Kidney epithelial cell (primary cell): ENCODE measurements around the gene SETD1B. TPM values are rescaled to one million over a fixed set of nuclear protein-coding genes. Genes with fewer than 3 reads are reported as not detected.

Experiments used
- DNase-seq: peaks from one replicate; pipeline ENCODE4 v3.0.0-alpha.2; 2010; ENCODE audit warnings: low read depth
- H3K27me3 ChIP-seq: 2 replicates; pipeline ENCODE4 v1.6.0; 2011; ENCODE audit warnings: low read length; ENCODE audit not compliant: control insufficient read depth, insufficient read depth
- H3K36me3 ChIP-seq: 2 replicates; pipeline ENCODE4 v1.5.1; 2011; ENCODE audit warnings: low read length; ENCODE audit not compliant: control insufficient read depth, insufficient read depth
- H3K4me3 ChIP-seq: 2 replicates; pipeline ENCODE4 v1.5.1; 2011; ENCODE audit warnings: low read depth, mild to moderate bottlenecking, control low read depth, low read length
- total RNA-seq: library from RNA; depleted of rRNA; stranded (reverse); fragments of >200 nt; gene quantifications from 2 replicates; pipeline ENCODE4 v1.2.3, GENCODE V29; 2015
- TF ChIP-seq, protein P1 (sequence below): IDR thresholded peaks from 2 replicates; pipeline ENCODE4 v1.5.1; 2011; ENCODE audit warnings: mild to moderate bottlenecking, moderate library complexity, low read length, control low read depth, inconsistent platforms; ENCODE audit not compliant: insufficient read depth, poor library complexity, severe bottlenecking

The SETD1B gene
- total RNA-seq, 1 donor from 2014 or later, result 8.1 TPM

DNA sequence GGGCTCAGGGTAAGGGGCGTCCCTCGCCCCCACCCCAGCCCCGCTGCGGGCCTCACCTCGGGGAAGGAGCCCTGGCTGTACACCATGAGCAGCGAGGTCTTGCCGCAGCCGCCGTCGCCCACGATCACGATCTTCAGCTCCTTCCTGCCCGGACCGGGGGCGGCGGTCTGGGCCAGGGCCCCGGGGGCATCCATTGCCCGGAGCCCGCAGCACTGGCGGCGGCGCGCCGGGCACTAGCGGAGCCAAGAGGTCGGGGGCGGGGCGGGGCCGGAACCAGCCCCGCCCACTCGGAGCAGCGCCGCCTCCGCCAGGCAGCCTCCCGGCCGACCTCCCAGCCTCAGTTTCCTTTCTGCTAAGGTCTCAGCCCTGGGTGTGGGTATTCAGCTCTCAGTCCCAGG, 10.4 kb upstream of the SETD1B start, which contains the start of gene RHOF:
RHOF (minus strand) TSS at position 249 of the 398 bp plus-strand sequence; CDS start at position 194, 55 bp downstream.
- Histone ChIP-seq H3K27me3 (no peaks in the 10 kb centered on the region), H3K36me3 (peaks cover 1% of the 10 kb centered on the region), H3K4me3 (peak within 1 kb of the TSS; percentile 76)
- no peak for DNase-seq
- TF ChIP-seq, protein P1, sequence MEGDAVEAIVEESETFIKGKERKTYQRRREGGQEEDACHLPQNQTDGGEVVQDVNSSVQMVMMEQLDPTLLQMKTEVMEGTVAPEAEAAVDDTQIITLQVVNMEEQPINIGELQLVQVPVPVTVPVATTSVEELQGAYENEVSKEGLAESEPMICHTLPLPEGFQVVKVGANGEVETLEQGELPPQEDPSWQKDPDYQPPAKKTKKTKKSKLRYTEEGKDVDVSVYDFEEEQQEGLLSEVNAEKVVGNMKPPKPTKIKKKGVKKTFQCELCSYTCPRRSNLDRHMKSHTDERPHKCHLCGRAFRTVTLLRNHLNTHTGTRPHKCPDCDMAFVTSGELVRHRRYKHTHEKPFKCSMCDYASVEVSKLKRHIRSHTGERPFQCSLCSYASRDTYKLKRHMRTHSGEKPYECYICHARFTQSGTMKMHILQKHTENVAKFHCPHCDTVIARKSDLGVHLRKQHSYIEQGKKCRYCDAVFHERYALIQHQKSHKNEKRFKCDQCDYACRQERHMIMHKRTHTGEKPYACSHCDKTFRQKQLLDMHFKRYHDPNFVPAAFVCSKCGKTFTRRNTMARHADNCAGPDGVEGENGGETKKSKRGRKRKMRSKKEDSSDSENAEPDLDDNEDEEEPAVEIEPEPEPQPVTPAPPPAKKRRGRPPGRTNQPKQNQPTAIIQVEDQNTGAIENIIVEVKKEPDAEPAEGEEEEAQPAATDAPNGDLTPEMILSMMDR, result no peak

DNA sequence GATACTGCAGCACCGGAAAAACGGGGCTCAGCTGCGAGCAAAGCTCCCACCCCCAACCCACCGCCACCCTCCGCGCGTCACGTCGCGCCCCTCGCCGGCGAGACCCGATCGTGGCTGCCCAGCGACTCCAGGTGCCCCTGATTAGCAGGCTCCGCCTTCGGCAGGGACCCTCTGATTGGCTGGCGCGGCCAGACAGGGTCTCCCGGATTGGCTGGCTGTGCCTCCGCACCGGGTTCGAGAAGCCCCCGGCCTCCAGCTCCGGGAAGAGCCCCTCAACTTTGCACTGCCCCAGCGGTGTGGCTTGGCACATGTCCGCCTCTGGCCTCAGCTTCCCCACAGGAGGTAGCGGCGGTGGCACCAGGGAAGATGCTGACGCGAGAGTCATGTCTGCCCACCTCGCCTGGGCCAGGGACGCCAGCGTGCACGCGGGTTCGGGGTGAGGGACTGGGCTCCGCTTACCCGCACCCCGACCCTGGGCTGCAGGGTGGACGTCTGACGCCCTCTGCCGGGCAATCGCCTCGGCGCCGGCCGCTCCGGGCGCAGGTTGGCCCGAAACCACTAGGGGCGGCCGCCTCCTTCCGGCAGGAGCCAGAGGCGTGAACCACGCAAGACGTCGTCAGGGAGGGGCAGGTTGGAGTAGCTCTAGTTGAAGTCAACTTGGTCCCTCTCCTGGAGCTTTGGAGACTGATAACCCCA, 9.8 kb upstream of the SETD1B start:
- Histone ChIP-seq H3K27me3 (no peaks in the 10 kb centered on the region), H3K4me3 (peak overlapping the region; percentile 76), H3K36me3 (peaks cover 1% of the 10 kb centered on the region)
- TF ChIP-seq, protein P1, result peak; percentile 99
- DNase-seq, result no peak

DNA sequence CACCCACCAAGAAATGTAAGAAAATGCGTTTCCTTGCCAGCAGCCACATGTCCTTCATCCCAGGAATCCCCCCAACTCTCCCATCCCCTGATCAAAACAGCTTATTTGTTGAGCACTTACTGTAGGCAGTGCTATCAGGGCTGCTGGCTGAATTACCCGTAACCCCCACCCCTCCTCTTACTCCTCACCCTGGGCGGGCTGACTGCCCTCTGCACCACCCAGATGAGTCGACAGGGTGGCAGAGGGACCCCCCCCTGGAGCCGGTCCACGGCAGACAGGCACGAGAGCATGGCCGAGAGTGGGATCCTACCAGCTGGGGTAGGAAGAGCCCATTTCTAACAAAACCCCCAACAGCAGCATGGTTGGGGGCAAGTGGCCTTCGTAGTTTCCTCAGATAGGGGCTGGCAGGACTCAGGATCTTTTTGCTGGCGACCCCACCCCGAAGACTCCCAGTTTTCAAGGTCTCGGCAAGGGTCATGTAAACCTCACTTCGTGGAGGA, 9.2 kb upstream of the SETD1B start:
- Histone ChIP-seq H3K4me3 (no peak overlapping the region), H3K36me3 (peaks cover 1% of the 10 kb centered on the region), H3K27me3 (no peaks in the 10 kb centered on the region)
- no peak for DNase-seq
- TF ChIP-seq, protein P1, result no peak

DNA sequence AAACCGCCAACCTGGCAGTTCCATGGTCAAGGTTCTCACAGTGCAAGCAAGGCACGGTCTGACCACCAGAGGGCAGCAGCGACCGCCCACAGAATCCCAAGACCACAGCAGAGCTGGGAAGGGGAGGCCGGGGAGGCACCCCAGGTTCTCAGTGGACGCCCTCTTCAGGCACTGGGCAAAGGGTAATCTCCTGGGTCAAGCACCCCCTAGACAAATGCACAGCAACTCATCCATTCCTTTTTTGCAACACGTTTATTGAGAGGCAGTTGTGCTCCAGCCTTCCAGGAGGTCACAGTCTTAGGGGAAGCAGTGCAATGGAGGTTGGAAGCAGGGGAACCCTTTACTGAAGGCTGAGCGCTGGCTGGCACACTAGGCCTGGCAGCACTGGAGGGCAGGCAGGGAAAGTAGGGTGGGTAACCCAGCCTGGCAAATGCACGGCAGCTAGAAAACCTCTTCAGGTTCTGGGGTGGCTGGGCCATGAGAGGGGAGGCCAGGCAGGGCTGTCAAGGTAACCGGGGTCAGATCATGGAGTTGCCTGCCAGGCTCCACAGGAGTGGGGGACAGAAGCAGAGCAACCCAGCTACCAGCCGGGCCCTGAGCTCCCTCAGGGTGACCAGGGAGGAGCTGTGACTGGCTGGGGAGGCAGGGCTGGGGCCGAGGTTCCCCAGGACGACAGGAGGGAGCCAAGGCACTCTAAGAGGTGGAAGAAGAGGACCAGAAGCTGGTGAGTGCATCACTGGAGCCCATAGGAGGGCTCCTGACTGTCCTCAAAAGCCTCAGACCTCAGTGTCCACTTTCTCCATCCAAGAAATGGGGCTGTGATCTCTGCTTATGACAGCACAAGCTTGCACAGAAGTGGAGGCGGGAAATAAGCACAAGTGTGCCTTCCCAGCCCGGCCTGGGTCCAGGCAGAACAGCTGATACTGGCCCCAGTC, 8.5 kb upstream of the SETD1B start:
- TF ChIP-seq, protein P1, result peak; percentile 90
- no peak for DNase-seq
- Histone ChIP-seq H3K4me3 (no peak overlapping the region), H3K36me3 (peaks cover 1% of the 10 kb centered on the region), H3K27me3 (no peaks in the 10 kb centered on the region)

DNA sequence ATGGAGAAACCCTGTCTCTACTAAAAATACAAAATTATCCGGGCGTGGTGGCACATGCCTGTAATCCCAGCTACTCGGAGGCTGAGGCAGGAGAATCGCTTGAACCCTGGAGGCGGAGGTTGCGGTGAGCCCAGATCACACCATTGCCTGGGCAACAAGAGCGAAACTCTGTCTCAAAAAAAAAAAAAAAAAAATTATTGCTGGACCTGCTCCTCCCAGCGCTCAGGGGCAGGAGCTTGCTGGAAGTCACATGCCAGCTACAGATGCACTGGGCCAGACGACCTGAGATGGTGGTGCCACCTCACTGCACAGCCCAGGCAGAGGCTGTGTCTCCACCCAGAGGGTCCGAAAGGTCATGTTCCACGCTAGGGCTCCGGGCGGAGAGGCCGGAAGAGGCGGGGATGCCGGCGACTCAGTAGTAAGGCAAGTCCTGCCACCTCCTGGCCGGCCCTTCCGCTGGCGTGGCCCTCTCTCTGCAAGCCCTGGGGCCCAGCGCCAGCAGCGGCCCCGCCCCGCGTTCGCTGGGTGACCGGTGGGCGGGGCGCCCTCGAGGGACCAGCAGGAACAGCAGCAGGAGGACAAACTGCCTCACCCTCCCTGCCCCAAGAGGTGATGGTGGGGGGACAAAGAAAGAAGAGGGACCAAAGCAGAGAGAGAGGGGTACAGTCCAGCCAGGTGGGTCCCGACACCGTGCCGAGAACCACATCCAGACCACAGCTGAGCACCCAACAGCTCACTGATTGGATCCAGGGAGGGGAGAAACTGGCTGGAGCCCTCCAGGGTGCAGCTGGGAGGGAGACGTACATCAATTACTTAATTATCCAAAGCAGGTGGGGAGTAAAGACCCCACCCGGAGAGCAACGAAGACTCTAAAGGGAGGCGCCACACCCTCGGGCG, 6.7 kb upstream of the SETD1B start:
- TF ChIP-seq, protein P1, result peak; percentile 34

More for the DNA sequence above, 6.7 kb upstream of the SETD1B start:
- Histone ChIP-seq H3K27me3 (no peaks in the 10 kb centered on the region), H3K4me3 (peak overlapping the region; percentile 9), H3K36me3 (peaks cover 1% of the 10 kb centered on the region)
- DNase-seq, result peak; percentile 83
